Endothelial cell (in vitro differentiated cells): ENCODE measurements around the gene TMEM132C. TPM values are rescaled to one million over a fixed set of nuclear protein-coding genes. Genes with fewer than 3 reads are reported as not detected.

Experiments
- DNase-seq: peaks from one replicate; pipeline ENCODE4 v3.0.0; 2021; ENCODE audit warnings: low spot score
- H3K27ac Mint-ChIP-seq: one replicate; pipeline ENCODE4 v1.8.0; 2021; ENCODE audit warnings: mixed read lengths, inconsistent platforms; ENCODE audit not compliant: unreplicated experiment
- H3K27me3 Mint-ChIP-seq: one replicate; pipeline ENCODE4 v1.8.0; 2021; ENCODE audit warnings: mild to moderate bottlenecking, moderate library complexity, mixed read lengths, inconsistent platforms; ENCODE audit not compliant: unreplicated experiment
- H3K36me3 Mint-ChIP-seq: one replicate; pipeline ENCODE4 v1.8.0; 2021; ENCODE audit warnings: mild to moderate bottlenecking, low read depth, mixed read lengths, inconsistent platforms; ENCODE audit not compliant: unreplicated experiment
- H3K4me1 Mint-ChIP-seq: one replicate; pipeline ENCODE4 v1.8.0; 2021; ENCODE audit warnings: mild to moderate bottlenecking, mixed read lengths, inconsistent platforms; ENCODE audit not compliant: unreplicated experiment
- H3K4me3 Mint-ChIP-seq: one replicate; pipeline ENCODE4 v1.8.0; 2021; ENCODE audit warnings: mild to moderate bottlenecking, mixed read lengths, inconsistent platforms; ENCODE audit not compliant: unreplicated experiment
- H3K9me3 Mint-ChIP-seq: one replicate; pipeline ENCODE4 v1.8.0; 2021; ENCODE audit warnings: mixed read lengths, inconsistent platforms; ENCODE audit not compliant: unreplicated experiment
- CTCF ChIP-seq: fragments of 200-600 bp; sonication (generic); IDR thresholded peaks from one replicate; pipeline ENCODE4 v1.5.0; 2021; ENCODE audit warnings: antibody characterized with exemption; ENCODE audit not compliant: unreplicated experiment
- total RNA-seq: library from RNA; stranded (reverse); fragmentation: NEBNext Ultra II Directional; extraction: Animal tissue kit (Norgen Biotek cat#: 25700); gene quantifications from one replicate; pipeline ENCODE4 v1.2.1, GENCODE V29; 2021; ENCODE audit not compliant: unreplicated experiment

Gene TMEM132C
- total RNA-seq, 1 donor from 2014 or later, result not detected

GRCh38 chr12:128258866-128259555 is 8.0 kb upstream of the TMEM132C start:
- H3K36me3 Mint-ChIP-seq, result no peaks in the 10 kb centered on the region
- peaks cover 2% of the 10 kb centered on the region for H3K27me3 Mint-ChIP-seq
- H3K9me3 Mint-ChIP-seq, result peaks cover 36% of the 10 kb centered on the region
- no peak overlapping the region for H3K27ac Mint-ChIP-seq
- no peak for DNase-seq
- TF ChIP-seq CTCF, result no peak
- no peaks in the 10 kb centered on the region for H3K4me1 Mint-ChIP-seq
- no peak overlapping the region for H3K4me3 Mint-ChIP-seq

DNA sequence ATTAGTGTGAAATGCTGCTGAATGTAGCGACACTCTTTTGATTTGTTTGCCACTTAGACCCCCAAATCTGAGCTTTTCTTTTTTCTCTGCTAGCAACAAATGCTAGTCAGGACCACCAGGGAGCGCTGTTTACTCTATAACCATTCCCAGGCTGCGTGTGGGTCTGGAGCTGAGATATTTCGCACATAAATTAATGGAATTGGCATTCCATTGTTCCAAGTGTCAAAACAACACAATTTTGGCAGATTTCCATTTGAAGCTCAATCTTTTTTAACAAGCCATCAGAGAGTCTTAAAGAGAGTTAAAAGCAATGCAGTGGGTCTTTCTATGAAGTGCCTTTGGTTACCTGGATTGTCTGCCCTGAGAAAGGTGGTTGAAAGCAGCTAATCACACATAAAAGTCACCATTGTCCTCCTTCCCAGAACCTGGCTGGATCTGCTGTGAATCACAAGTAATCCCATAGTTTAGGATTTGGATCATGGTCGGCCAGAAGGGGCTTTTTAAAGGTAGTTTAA is 7.4 kb upstream of the TMEM132C start:
- Mint-ChIP-seq H3K27me3 (peaks cover 2% of the 10 kb centered on the region), H3K36me3 (no peaks in the 10 kb centered on the region), H3K27ac (no peak overlapping the region), H3K4me3 (no peak overlapping the region), H3K4me1 (no peaks in the 10 kb centered on the region), H3K9me3 (peaks cover 41% of the 10 kb centered on the region)
- TF ChIP-seq CTCF, result no peak
- DNase-seq, result no peak

GRCh38 chr12:128261757-128262156 is 5.2 kb upstream of the TMEM132C start:
- Mint-ChIP-seq H3K27ac (no peak overlapping the region), H3K27me3 (peaks cover 6% of the 10 kb centered on the region), H3K36me3 (peaks cover 3% of the 10 kb centered on the region), H3K4me1 (no peaks in the 10 kb centered on the region), H3K4me3 (no peak overlapping the region), H3K9me3 (peaks cover 48% of the 10 kb centered on the region)
- DNase-seq, result no peak
- no peak for TF ChIP-seq CTCF

DNA sequence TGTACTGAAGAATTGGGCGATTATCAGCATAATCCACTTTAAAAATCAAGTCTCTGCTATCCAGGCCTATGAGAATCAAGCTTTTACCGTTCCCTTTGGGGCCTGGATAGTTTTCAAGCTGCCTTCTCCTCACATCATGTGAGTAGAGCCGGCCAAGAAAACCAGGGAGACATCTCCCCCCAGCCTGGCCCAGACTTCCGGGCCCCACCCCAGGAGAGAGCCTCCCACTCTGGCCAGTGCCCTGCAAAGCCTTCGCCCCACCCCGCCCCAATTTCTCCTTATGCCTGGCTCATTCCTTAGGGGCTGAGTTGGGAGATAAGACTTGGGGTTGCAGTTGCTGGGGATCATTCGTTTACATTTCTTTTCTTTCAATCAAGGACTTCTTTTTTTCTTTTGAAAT is 1.4 kb upstream of the TMEM132C start:
- H3K36me3 Mint-ChIP-seq, result peaks cover 10% of the 10 kb centered on the region
- no peak overlapping the region for H3K27ac Mint-ChIP-seq
- no peak overlapping the region for H3K4me3 Mint-ChIP-seq
- H3K9me3 Mint-ChIP-seq, result peaks cover 48% of the 10 kb centered on the region
- TF ChIP-seq CTCF, result no peak
- H3K4me1 Mint-ChIP-seq, result no peaks in the 10 kb centered on the region
- H3K27me3 Mint-ChIP-seq, result peaks cover 4% of the 10 kb centered on the region
- no peak for DNase-seq

GRCh38 chr12:128266086-128266485 is 884 bp upstream of the TMEM132C start:
- H3K9me3 Mint-ChIP-seq, result peaks cover 49% of the 10 kb centered on the region
- no peak for TF ChIP-seq CTCF
- H3K4me3 Mint-ChIP-seq, result no peak overlapping the region
- H3K4me1 Mint-ChIP-seq, result no peaks in the 10 kb centered on the region
- H3K27ac Mint-ChIP-seq, result no peak overlapping the region
- peaks cover 4% of the 10 kb centered on the region for H3K27me3 Mint-ChIP-seq
- peaks cover 10% of the 10 kb centered on the region for H3K36me3 Mint-ChIP-seq
- DNase-seq, result no peak
